GM18858 (cell line): ENCODE data around the gene RPN1.
A peak's percentile ranks its signal among the peaks of the same experiment; 100 is the strongest.
"Not testable (repeated sequence)": the region's sequence is repeated elsewhere in the genome, so short reads cannot be mapped to it uniquely, and the experiment has no call there.

Source experiments
- ATAC-seq: cut with Tn5 transposase; IDR thresholded peaks from one replicate; pipeline ENCODE4 v1.9.1; 2021; ENCODE audit not compliant: unreplicated experiment

RPN1 gene

DNA sequence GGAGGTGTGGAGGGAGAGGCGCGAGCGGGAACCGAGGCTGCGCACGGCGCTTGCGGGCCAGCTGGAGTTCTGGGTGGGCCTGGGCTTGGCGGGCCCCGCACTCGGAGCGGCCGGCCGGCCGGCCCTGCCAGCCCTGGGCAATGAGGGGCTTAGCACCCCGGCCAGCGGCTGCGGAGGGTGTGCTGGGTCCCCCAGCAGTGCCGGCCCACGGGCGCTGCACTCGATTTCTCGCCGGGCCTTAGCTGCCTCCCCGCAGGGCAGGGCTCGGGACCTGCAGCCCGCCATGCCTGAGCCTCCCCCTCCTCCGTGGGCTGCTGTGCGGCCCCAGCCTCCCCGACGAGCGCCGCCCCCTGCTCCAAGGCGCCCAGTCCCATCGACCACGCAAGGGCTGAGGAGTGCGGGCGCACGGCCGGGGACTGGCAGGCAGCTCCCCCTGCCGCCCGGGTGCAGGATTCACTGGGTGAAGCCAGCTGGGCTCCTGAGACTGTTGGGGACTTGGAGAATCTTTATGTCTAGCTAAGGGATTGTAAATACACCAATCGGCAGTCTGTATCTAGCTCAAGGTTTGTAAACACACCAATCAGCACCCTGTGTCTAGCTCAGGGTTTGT lies 2.9 kb upstream of the RPN1 start:
- ATAC-seq, result not testable (repeated sequence)

DNA sequence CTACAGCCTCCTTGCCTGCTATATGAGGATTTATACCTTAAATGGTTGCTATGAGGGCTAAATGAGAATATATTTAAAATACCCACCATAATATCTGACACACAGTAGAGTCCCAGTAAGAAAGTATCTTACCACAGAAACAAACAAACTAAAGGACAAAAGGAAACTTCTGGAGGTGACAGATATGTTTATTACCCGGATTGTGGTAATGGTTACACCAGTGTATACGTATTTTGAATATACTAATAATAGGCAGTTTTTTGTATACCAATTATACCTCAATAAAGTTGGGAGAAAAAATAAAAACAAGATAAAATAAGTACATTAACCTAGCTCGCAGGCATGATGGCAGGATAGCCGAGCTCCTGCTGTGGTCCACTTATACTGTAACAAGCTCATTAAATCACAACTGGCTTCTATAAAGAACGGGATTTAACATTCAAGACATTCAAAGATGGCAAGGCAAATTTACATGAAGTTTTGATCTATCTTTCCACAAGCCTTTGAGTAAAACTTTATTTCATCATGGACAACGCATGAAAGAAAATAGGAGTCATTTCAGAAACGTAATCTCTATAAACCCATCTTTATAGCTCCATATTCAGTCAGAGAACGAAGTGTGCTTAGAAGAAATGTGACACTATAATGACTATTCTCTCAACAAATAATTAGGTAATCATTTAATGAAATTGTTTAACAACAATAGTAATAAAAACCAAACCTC lies 1.5 kb downstream of the RPN1 start:
- no peak for ATAC-seq

DNA sequence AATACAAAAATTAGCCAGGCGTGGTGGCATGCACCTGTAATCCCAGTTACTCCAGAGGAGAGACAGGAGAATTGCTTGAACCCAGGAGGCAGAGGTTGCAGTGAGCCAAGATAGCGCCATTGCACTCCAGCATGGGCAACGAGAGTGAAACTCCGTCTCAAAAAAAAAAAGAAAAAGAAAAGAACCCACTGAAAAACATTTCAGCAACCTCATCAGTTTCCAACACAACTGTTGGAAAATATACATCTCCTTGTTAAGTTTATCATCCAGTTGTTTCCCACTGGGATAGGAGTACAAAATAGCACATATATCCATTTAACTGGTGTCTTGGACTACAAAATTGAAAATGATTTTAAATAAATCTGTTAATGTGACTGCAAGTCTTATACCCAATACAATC lies 2.2 kb downstream of the RPN1 start:
- ATAC-seq, result no peak

DNA sequence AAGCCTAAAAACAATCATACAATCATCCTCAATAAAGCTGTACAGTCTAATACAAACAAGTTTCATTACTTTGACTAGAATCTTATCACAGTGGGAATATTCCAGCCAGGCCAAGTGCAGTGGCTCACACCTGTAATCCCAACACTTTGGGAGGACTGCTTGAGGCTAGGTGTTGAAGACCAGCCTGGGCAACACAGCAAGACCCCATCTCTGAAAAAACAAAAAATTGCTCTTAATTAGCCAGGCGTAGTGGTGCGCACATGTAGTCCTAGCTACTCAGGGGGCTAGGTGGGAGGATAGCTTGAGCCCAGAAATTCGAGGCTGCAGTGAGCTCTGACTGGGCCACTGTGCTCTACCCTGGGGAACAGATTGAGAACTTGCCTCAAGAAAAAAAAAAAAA lies 3.3 kb downstream of the RPN1 start:
- ATAC-seq, result no peak

DNA sequence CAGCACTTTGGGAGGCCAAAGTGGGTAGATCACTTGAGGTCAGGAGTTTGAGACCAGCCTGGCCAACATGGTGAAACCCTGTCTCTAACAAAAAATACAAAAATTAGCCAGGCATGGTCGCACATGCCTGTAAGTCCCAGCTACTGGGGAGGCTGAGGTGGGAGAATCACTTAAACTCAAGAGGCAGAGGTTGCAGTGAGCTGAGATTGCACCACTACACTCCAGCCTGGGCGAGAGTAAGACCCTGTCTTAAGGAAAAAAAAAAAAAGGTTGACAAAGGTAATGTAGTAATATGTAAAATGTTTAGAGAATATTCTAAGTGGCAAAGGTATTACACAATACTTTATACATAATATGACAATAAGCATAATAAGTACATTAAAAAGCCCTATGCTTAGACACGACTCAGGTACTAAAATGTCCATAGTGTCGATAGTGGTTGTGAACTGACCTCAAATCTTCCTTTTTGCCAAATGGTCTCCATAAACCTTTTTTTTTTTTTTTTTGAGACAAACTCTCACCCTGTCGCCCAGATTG lies 16.5 kb downstream of the RPN1 start:
- ATAC-seq, result no peak

DNA sequence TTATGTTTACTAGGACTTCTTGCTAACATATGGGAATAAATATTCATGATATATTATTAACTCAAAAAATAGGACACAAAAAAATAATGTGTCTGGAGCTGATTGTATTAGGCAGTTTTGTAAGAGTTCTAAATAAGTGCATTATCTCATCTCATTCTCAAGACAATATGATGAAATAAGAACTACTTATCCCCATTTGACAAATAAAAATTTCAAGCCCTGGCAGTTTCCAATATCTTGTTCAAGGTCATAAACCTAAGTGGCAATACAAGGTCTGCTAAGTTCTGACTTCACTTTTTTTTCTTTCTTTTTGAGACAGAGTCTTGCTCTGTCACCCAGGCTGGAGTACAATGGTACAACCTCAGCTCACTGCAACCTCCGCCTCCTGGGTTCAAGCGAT lies 18.3 kb downstream of the RPN1 start:
- no peak for ATAC-seq

DNA sequence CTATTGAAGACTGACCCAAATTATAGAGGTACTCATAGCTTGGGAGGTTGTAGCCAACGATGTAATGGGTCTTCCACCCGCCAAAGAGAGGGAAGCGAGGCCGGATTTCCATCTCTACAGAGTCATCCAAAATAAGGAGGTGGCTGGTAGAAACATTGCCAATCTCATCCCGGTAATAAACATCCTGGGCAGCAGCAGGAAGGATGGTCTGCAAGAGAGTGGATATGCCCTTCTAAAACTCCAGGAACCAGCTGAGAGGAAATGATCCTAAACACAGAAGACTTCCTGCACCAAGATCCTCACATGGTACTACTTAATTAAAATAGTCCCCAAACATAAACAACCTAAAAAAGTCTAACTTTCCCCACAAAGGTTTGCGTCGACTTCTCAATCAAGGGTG lies 20.7 kb downstream of the RPN1 start:
- no peak for ATAC-seq

DNA sequence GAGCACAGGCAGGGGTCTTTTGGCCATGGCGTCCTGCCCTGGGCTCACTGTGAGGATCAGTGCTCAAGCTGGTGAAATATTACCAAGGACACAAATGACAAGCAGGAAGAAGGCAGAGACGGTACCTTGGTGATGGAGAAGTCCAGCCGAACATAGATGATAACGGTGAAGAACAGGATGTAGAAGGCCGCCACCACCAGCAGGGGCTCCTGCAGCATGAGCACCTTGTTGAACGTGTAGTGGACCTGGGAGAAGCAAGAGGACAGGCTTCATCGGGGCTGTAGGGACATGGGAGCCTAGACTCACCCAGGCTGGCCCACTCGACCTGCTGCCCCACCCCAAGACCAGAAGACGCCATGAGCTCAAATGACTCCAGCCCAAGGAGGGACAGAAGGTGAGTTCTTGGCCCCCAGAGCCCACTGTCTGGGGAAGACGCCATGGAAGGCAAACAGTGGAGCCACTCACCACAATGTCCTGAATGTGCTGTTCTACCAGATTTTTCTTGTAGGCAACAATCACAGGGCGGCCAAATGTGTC lies 25.1 kb downstream of the RPN1 start:
- ATAC-seq, result no peak

DNA sequence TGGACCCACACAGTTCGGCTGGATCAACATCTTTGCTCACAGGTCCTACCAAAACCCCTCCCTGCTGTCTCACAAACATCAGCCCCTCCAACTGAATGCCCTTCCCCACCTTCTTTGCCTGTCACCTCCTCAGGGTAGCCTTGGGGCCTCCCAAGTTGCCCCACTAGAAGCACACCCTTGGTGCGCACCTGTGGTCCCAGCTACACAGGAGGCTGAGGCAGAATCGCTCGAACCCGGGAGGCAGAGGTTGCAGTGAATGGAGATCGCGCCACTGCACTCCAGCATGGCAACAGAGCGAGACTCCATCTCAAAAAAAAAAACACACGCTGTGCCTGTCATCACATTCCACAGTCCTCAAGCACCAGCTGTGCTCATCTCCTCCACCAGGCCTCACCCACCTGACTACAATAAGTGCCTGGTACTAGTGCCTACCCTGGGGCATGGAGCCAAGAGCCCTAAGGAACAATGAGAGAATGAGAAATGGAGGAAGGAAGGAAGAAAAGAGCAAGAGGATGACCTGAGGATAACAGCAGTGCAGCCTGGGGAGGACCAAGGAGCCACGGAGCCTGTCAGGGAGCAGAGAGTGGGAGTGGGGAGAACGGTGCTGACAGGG lies 26.0 kb downstream of the RPN1 start:
- ATAC-seq, result no peak

DNA sequence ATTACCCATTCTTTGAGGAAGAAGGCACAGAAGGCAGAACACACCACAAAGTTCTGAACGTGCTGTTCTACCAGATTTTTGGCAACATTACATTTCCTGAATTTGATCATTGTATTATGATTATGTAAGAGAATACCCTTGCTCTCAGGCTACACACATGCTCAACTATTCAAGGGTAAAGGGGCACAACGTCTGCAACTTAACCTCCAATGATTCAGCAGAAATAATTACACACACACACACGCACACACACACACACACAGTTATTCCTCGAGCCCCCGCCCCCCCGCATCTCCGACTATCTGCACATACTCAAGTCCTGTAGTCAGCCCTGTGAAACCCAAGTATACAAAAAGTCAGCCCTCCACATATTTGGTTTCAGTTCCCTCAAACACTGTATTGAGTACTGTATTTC lies 26.8 kb downstream of the RPN1 start:
- ATAC-seq, result no peak

DNA sequence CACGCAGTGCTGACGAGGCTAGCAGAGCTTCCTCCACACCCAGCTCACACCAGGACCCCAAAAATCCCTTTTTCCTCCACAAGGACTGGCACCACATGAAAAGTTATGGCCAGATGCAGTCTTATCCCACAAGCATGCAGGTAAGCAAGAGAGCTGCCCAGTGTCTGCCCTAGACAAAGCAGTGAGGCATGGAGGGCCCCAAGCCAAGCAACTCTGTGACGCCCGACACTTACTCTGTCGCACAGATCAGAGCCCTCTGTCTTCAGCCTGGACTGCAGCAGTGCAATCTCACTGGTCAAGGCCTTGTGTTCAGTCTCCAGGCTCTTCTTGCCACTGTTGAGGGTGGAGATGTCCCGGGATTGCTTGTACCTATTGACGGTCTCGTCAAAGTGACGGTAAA lies 28.7 kb downstream of the RPN1 start:
- ATAC-seq, result no peak

DNA sequence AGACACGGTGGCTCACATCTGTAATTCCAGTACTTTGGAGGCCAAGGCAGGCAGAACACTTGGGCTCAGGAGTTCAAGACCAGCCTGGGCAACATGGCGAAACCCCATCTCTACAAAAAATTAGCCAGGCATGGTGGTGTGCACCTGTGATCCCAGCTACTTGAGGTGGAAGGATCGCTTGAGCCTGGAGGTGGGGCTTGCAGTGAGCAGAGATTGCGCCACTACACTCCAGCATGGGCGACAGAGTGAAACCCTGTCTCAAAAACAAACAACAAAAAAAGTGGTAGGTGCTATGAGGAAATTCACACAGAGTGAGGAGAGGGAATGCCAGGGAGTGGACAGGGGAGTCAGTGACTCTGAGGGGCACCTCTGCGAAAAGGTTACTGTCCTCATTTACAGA lies 29.4 kb downstream of the RPN1 start:
- ATAC-seq, result no peak

DNA sequence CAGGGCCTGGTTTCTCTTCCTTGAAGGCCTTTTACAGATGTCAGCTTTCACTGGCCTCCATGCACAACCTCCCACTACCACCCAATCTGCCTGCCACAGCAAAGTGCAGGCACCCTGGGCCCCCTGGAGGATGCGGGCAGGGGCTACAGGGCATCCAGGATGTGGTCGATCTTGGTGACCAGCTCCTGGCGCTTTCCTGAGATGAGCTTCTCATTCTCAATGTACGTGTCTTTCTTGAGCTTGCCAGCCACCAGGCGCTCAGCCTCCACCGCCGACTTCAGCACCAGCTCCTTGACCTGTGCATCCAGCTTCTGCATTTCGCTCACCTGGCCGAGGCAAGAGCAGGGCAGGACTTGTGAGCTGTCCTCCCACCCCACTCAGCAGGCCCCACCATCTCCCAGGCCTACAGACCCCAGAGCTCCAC lies 30.3 kb downstream of the RPN1 start:
- ATAC-seq, result no peak

DNA sequence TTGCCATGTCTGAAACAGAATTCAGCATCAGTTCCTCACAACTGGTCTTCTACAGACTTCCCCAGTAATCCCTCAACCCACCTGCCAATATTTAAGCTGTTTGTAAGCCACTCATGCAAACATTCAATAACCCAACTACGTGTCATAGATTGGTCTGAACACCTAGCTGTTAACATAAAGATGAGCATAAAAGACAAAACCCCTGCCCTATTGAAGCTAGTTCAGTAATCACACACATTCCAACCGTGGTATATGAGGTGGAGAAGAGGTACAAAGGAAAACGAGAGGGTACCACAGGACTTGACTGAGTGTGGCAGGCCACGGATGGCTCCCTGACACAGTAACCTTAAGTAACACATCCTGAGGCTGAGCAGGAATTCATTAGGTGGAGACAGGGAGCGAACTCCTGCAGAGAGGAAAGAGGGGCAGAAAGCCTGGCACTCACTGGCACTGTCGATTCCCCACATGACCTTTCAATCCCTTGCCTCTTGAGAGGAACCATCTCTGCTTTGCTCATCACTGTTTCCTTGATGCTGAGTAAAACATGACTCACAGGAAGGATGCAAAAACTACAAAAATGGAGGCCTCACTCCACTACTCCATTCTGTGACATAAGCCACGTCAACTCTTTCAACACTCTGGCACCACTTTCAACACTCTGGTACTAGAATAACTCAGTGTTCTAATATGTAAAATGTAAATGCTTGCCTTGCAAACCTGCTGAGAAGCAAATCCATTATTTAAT lies 31.3 kb downstream of the RPN1 start:
- ATAC-seq, result no peak

DNA sequence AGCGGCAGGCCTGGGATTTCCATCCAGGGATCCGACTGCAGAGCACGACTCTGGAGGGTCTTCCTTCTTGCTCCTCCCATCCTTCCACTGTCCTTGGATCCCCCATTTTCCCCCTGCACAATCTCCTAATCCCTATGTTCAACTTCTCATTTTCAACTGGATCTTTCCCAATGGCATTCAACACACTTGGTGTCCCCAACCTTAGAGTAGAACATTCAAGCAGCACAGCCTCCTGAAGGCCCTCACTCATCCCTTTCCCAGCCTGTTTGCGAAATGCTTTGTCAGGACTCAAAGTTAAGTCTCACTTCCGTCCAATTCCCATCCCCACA lies 32.3 kb downstream of the RPN1 start:
- no peak for ATAC-seq

DNA sequence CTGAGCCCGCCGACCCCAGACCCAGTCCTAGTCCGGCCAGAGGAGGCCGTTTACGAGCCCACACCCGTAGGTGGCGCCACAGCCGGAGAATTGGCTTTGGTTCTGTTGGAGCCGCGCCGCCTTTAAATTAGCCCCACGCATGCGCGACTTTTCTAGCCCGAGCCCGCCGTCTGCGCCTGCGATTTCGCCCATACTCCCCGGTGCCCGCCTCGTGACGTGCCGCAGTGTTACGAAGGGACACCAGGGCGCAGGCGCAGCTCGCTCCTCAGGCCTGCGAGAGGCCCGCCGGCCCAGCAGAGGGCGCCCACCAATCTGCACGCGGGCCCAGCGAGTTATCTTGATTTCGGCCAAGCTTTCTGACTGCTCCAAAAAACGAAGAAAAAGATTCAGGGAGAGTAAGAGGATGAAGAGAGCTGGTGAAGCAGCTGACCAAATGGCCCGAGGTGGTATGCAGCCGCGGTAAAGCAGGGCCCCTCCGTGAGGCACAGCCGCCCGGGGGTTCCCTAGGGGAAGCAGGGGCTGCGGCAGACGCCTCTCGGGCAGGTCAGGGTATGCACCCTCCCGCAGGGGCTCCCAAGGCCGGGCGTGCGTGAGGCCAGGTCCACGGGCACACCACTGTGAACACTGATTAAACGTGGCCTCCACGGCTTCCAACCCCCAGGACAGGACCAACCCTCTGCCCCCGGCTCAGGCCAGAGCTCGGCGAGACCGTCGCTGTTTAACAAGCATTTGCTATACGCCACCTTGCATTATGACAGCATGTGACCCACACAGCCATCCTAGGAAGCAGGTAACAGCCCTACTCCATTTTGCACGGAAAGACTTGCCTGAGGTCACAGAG lies 32.8 kb downstream of the RPN1 start:
- ATAC-seq, result peak; percentile 77

DNA sequence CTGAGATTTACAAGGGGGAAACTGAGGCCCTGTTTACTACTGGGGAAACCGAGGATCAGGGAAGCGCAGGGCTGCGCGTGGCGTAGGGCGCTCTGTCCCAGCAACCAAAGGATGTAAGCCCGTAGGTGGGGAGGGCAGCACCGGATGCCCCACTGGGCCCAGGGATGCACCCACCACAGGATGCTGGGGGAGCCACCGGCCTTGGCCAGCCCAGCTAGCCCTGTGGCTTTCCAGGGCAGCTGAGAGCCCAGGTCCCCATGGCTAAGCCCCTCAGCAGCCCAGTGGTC lies 33.4 kb downstream of the RPN1 start:
- ATAC-seq, result no peak

DNA sequence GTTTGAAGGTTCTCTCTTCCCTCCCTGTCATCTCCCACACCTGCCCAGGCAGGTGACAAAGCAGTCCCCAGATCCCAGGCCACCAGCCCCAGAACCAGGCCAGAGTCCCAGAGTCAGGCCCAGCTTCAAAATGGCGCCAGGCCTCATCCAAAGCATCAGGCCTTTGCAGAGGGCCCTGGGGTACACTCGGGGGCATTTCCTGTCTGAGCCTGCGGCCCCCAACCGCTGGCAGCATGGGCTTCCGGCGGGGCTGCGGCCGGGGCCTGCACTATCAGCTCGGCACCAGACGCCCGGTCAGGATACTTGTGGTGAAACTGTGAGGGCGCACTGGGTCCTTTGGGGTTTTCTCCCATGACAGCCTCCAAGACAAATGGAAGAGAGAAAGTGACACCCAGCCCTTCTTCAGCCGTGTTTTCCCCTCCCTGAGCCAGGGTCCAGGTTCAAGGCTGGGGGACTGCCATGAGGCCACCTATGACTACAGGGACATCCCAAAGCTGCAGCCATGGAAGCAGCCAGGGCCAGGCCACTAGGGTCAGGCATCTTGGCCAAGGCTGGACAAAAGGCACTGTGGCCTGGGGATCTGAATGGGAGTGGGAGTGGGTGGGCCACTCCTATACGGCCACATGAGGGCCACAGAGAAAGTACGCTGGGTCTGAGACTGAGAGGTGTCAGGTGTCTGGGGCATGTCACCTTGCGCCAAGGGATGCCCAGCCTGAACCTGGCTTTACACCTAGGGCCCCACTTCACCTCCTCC lies 33.9 kb downstream of the RPN1 start:
- no peak for ATAC-seq

DNA sequence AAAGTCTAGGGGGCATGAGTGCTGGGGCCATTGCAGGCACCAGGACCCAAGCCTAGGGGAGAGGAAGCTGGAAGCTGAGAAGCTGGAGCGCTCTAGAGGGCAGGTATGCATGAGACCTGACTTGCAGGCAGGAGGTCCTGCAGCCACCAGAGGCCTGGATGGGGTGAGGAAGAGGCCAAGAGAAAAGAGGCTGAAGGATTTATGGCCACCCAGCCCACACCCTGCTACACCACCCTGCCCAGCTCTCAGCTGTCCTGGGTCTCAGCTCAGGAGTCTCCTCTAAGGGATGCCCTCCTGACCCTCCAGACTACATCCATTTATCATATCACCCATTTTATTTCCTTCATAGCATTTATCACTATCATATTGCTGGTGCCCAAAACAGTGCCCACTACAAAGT lies 36.5 kb downstream of the RPN1 start:
- ATAC-seq, result no peak
